ENCODE data around the gene BOD1.

BOD1 gene

DNA sequence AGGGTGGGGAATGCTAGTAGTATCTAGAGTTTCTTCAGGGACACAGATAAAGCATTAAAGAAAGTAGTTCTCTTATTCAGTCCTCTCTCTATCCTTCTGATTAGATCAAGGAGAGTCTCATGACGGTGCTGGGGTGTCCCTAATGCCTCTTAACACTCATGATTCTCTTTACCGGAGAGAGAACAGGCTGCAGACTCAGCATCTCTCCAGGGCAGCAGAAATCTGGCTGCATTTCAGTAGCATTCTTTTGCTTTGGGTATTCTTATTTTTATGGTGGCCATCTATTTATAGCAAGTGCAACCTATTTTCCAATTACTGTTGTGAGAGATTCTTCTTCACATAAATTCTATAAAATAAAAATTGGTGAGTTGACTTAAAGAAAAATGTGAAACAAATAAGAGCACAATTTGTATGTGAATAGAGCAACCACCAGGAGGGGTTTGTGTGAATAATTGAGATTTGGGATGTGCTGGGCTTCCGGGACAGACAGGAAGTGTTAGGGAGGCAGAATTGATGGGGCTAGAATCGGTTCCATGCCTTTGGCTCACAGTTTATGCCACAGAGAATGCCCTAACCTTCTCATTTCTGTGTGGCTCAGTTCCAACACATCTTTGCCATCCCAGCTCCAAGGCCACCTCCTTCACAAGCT lies 23.8 kb upstream of the BOD1 start:
- DNase-seq (ENCODE audit: low read depth, low spot score): no peak

DNA sequence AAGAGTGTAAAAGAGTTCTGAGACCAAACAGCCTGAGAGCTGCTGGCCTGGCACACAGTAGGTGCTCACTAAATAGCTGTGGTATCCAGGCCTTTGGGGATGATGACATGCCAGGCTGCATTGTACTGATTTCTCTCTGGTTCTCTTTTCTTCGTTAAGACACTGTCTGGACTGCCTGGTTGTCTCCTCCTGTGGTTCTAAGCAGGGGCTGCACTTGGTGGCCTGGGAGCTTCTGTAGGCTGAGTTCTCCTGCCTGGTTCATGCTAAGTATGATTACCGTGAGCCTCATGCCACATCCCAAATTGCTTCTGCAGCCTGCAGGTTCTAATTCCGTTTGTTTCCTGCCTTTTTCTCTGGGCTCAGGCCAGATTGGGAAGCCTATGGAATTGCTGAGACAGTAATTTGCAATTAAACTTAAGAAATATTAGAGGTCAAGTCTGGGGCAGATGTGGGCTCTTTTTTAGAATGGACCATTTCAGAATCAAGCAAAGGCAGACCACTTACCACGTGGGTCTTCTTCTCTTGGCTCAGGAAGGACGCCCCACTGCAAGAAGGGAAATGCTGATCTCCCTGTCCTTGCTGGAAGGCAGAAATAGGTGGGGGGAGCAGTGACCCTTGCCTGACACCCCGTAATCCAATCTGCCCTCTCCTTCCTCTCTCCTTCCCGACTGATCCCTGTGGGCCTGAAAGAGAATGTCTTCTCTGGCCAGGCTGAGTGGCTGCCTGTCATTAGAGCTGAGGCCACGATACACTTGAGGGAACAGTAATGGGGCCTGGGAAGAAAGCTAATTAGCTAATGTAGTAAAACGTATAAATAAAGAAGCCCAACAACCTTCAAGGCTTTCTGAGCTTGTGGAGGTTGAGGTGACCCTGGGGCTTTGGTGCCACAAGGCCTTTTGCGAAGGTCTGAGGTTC lies 21.9 kb upstream of the BOD1 start:
- DNase-seq (ENCODE audit: low read depth, low spot score): no peak

GRCh38 chr5:173637340-173637739 lies 20.9 kb upstream of the BOD1 start:
- DNase-seq (ENCODE audit: low read depth, low spot score): no peak

- DNase-seq (ENCODE audit: low read depth, low spot score): no peak
Observed at GRCh38 chr5:173634465-173634983, 18.1 kb upstream of the BOD1 start.

GRCh38 chr5:173633304-173633703 lies 16.9 kb upstream of the BOD1 start:
- DNase-seq (ENCODE audit: low read depth, low spot score): no peak

- no peak for DNase-seq (ENCODE audit: low read depth, low spot score)
Observed at GRCh38 chr5:173631478-173631877, 15.0 kb upstream of the BOD1 start.

- DNase-seq (ENCODE audit: low read depth, low spot score): peak; percentile 10
Observed at GRCh38 chr5:173630724-173631365, 14.4 kb upstream of the BOD1 start.

GRCh38 chr5:173629628-173630027 lies 13.2 kb upstream of the BOD1 start:
- DNase-seq (ENCODE audit: low read depth, low spot score): no peak

- no peak for DNase-seq (ENCODE audit: low read depth, low spot score)
Observed at GRCh38 chr5:173628501-173628900, 12.1 kb upstream of the BOD1 start.

- DNase-seq (ENCODE audit: low read depth, low spot score): peak; percentile 43
Observed at GRCh38 chr5:173627860-173628392, 11.5 kb upstream of the BOD1 start.

- no peak for DNase-seq (ENCODE audit: low read depth, low spot score)
Observed at GRCh38 chr5:173627271-173627670, 10.8 kb upstream of the BOD1 start.

DNA sequence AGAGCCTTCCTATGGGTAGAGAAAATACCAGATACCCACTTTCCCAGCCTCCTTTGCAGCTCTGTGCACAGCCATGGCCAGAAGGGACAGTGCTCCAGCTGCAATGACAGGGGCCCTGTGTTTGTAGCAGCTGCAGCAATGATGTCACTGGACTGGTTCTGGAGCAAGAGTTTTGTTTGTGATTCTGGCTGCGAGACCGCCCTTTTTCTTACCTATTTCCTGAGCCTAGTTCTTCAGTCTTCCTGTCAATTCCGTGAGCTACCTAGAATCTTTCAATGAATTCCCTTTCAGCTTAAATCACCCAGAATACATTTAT lies 10.0 kb upstream of the BOD1 start:
- no peak for DNase-seq (ENCODE audit: low read depth, low spot score)

- no peak for DNase-seq (ENCODE audit: low read depth, low spot score)
Observed at GRCh38 chr5:173625673-173626504, 9.4 kb upstream of the BOD1 start.

GRCh38 chr5:173625261-173625660 lies 8.8 kb upstream of the BOD1 start:
- DNase-seq (ENCODE audit: low read depth, low spot score): no peak

DNA sequence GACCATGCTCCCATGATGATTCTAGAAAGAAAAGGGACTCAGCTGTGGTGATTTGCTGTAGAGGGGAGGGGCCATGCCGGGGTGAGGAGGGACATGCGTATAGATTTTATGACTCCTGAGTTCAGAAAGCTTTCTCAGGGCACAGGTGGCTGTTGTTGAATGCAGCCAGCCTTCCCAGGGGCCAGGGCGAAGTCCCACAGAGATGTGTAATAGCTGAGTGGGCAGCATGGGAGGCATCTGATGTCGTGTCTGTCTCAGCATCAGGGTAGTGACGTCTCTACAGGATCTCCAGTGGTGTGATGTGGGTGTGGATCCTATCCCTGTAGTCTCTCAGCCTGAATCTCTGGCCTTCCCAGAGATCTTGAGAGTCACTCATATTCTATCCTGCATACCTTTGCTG lies 7.8 kb upstream of the BOD1 start:
- DNase-seq (ENCODE audit: low read depth, low spot score): no peak

- no peak for DNase-seq (ENCODE audit: low read depth, low spot score)
Observed at GRCh38 chr5:173623789-173624188, 7.3 kb upstream of the BOD1 start.

DNA sequence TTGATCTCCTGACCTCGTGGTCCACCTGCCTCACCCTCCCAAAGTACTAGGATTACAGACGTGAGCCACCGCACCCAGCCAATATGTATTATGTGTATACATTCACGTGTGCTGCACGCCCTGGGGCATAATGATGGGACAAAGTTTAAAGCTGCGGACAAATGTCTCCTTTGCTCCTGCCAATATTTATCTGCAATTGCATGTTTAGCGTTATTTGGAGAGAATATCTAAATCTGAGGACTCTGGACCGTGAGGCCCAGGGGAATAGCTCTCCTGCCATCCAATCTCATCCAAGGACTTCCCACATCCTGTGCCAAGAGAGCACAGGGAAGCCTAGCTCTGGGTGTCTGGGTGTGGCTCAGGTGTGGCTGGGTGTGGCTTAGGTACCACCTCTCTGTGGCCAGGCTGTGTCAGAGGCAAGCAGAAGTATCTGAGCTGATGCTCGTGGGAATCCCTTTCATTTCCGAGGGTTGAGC lies 6.9 kb upstream of the BOD1 start:
- no peak for DNase-seq (ENCODE audit: low read depth, low spot score)

DNA sequence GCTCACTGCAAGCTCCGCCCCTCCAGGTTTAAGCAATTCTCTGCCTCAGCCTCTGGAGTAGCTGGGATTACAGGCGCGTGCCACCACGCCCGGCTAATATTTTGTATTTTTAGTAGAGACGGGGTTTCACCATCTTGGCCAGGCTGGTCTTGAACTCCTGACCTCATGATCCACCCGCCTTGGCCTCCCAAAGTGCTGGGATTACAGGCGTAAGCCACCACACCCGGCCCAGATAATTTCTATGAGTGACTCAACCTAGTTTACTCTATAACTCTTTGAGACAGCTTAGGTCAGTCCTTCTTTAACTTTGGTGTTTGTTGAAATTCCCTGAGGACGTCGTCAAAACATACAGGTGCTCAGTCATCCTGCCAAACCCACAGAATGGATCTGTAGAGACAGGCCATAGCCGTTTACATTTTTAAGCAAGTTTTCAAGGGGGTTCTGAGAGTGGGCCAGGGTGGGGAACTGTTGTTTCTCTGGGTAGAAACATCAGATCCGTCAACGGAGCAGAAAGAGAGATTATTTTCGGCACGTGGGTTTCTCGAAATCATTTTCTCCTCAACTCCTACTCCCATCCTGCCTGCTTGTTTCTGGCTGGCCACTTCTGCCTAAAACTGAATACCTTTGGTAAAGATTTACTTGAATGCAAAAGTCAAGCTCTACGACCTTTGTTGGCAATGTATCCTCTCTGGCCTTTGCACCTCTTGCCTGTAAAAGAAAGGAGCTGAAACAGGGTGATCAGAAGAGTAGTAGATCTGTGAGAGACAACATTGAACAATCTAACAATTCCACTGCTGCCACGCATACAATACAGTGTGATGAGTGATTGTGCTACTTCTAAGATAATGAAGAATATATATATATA lies 6.0 kb upstream of the BOD1 start:
- no peak for DNase-seq (ENCODE audit: low read depth, low spot score)

DNA sequence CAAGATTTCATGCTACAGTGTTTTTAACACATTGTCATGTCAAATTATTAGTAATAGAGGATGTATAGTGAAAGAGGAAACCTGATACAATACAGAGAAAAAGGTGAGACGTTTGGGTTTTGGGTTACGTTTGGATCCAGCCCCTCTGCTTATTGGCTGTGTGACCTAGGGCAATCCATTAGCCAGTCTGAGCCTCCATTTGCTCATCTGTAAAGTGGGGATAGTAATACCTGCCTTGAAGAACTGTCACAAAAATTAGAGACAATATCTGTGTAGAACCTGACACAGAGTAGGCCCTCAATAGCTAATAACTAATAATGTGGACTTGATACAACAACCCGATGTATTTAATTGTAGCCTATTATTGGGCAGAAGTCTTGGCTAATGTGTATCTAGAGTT lies 4.3 kb upstream of the BOD1 start:
- no peak for DNase-seq (ENCODE audit: low read depth, low spot score)

DNA sequence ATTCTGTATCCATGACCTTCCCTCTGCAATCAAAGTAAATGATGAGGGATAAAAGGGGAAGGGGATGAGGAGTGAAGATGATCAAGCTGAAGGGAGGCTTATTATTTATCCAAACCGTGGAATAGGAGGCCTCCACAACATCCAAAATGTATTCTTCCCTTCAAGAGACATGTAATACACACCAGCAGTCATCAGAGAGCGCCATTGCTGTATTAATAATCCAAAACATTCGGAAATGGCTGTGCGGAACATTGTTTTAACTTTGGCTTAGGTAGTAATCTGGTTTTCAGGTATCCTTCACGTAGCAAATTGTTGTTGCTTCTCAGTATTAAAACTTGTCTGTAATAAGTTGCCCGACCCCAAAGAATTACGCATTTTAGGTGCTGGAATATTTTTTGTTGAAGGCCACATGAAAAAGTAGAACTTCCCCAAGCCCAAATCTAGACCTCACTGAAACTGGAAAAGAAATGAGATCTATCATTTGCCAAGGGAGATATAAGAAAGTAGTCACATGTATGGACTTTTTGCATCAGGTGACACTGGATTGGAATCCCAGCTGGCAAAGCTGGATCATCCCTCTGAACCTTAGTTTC lies 2.6 kb upstream of the BOD1 start:
- peak; percentile 74 for DNase-seq (ENCODE audit: low read depth, low spot score)
